DOHH2 (cell line): ENCODE results near the gene NUP210.

Experiments used
- H3F3A ChIP-seq: fragments of 200-600 bp; sonication (generic), shearing (Covaris generic); 2 replicates; pipeline ENCODE4 v1.6.0; 2016; ENCODE audit warnings: antibody characterized with exemption, mild to moderate bottlenecking; ENCODE audit not compliant: control insufficient read depth, insufficient read depth
- H3K27ac ChIP-seq: fragments of 200-600 bp; sonication (generic); 2 replicates; pipeline ENCODE4 v1.5.1; 2014; ENCODE audit warnings: low read depth, mild to moderate bottlenecking, low read length, moderate library complexity
- H3K27me3 ChIP-seq: fragments of 200-600 bp; sonication (generic); 2 replicates; pipeline ENCODE4 v1.6.1; 2014; ENCODE audit warnings: mild to moderate bottlenecking, low read length, mixed read lengths; ENCODE audit not compliant: control insufficient read depth
- H3K36me3 ChIP-seq: fragments of 200-600 bp; sonication (generic); 2 replicates; pipeline ENCODE4 v1.6.1; 2014; ENCODE audit warnings: mild to moderate bottlenecking, low read length, moderate library complexity, mixed read lengths; ENCODE audit not compliant: control insufficient read depth
- H3K4me1 ChIP-seq: fragments of 200-600 bp; sonication (generic); 2 replicates; pipeline ENCODE4 v1.6.1; 2014; ENCODE audit warnings: mild to moderate bottlenecking, low read length, mixed read lengths; ENCODE audit not compliant: control insufficient read depth
- H3K4me2 ChIP-seq: fragments of 200-600 bp; sonication (generic); 2 replicates; pipeline ENCODE4 v1.6.0; 2014; ENCODE audit warnings: mild to moderate bottlenecking, low read length, moderate library complexity
- H3K4me3 ChIP-seq: fragments of 200-600 bp; sonication (generic); 2 replicates; pipeline ENCODE4 v1.5.1; 2014; ENCODE audit warnings: mild to moderate bottlenecking, low read length, mixed read lengths
- H3K79me2 ChIP-seq: fragments of 200-600 bp; sonication (generic); 2 replicates; pipeline ENCODE4 v1.6.1; 2014; ENCODE audit warnings: mild to moderate bottlenecking, low read length, mixed read lengths; ENCODE audit not compliant: control insufficient read depth
- H3K9me2 ChIP-seq: fragments of 200-600 bp; sonication (generic); replicated peaks from 2 replicates; pipeline ENCODE4 v1.6.1; 2014; ENCODE audit warnings: mild to moderate bottlenecking, low read length, mixed read lengths; ENCODE audit not compliant: control insufficient read depth
- H3K9me3 ChIP-seq: fragments of 200-600 bp; sonication (generic); 2 replicates; pipeline ENCODE4 v1.6.1; 2014; ENCODE audit warnings: antibody characterized with exemption, low read length, mixed read lengths; ENCODE audit not compliant: control insufficient read depth, insufficient read depth
- H4K20me1 ChIP-seq: fragments of 200-600 bp; sonication (generic); 2 replicates; pipeline ENCODE4 v1.6.0; 2014; ENCODE audit warnings: low read depth, mild to moderate bottlenecking, antibody characterized with exemption, low read length, moderate library complexity; ENCODE audit not compliant: control insufficient read depth, insufficient read depth
- CTCF ChIP-seq: fragments of 200-600 bp; sonication (generic); IDR thresholded peaks from one replicate; pipeline ENCODE4 v1.5.1; 2014; ENCODE audit warnings: antibody characterized with exemption, mild to moderate bottlenecking, low read depth, low read length; ENCODE audit not compliant: poor library complexity, severe bottlenecking
- EZH2phosphoT487 ChIP-seq: fragments of 200-600 bp; sonication (generic); IDR thresholded peaks from 2 replicates; pipeline ENCODE4 v1.6.1; 2017; ENCODE audit warnings: borderline replicate concordance, mild to moderate bottlenecking, antibody characterized with exemption, low read length, moderate library complexity, mixed read lengths

Gene NUP210

GRCh38 chr3:13290941-13291340 is 129.2 kb downstream of the NUP210 start:
- no peak for TF ChIP-seq CTCF
- TF ChIP-seq EZH2phosphoT487, result no peak
- Histone ChIP-seq H3K4me2 (no peak overlapping the region), H3F3A (no peaks in the 10 kb centered on the region), H3K36me3 (no peaks in the 10 kb centered on the region), H3K27me3 (no peaks in the 10 kb centered on the region; the same call in 1 of the 2 replicates), H3K79me2 (no peaks in the 10 kb centered on the region), H3K4me1 (peaks cover 26% of the 10 kb centered on the region), H4K20me1 (no peaks in the 10 kb centered on the region), H3K9me3 (peaks cover 15% of the 10 kb centered on the region; the same call in 1 of the 2 replicates), H3K4me3 (no peak overlapping the region), H3K9me2 (no peaks in the 10 kb centered on the region), H3K27ac (no peak overlapping the region)

- no peaks in the 10 kb centered on the region for H4K20me1 ChIP-seq
- no peak overlapping the region for H3K27ac ChIP-seq
- peaks cover 15% of the 10 kb centered on the region for H3K4me1 ChIP-seq
- no peaks in the 10 kb centered on the region for H3K79me2 ChIP-seq
- no peaks in the 10 kb centered on the region for H3K9me2 ChIP-seq
- no peaks in the 10 kb centered on the region for H3F3A ChIP-seq
- TF ChIP-seq EZH2phosphoT487, result no peak
- TF ChIP-seq CTCF, result no peak
- H3K36me3 ChIP-seq, result no peaks in the 10 kb centered on the region
- no peaks in the 10 kb centered on the region; the same call in 1 of the 2 replicates for H3K27me3 ChIP-seq
- H3K4me3 ChIP-seq, result no peak overlapping the region
- peaks cover 22% of the 10 kb centered on the region; the same call in 1 of the 2 replicates for H3K9me3 ChIP-seq
- no peak overlapping the region for H3K4me2 ChIP-seq
Measured at GRCh38 chr3:13289771-13290285, 130.3 kb downstream of the NUP210 start.

GRCh38 chr3:13288732-13289718 is 131.1 kb downstream of the NUP210 start:
- Histone ChIP-seq H3K4me1 (peaks cover 10% of the 10 kb centered on the region), H3K9me3 (peaks cover 27% of the 10 kb centered on the region; the same call in 1 of the 2 replicates), H3K27ac (no peak overlapping the region), H3K9me2 (no peaks in the 10 kb centered on the region), H3K4me2 (no peak overlapping the region), H3K27me3 (no peaks in the 10 kb centered on the region), H3F3A (no peaks in the 10 kb centered on the region), H4K20me1 (no peaks in the 10 kb centered on the region), H3K79me2 (no peaks in the 10 kb centered on the region), H3K36me3 (no peaks in the 10 kb centered on the region), H3K4me3 (no peak overlapping the region)
- no peak for TF ChIP-seq CTCF
- TF ChIP-seq EZH2phosphoT487, result no peak
